Measurements from ENCODE around the gene ZBTB38.

Gene ZBTB38

GRCh38 chr3:141367038-141367730 is 1.1 kb upstream of the ZBTB38 start:
- DNase-seq (ENCODE audit: low read depth), result no peak

DNA sequence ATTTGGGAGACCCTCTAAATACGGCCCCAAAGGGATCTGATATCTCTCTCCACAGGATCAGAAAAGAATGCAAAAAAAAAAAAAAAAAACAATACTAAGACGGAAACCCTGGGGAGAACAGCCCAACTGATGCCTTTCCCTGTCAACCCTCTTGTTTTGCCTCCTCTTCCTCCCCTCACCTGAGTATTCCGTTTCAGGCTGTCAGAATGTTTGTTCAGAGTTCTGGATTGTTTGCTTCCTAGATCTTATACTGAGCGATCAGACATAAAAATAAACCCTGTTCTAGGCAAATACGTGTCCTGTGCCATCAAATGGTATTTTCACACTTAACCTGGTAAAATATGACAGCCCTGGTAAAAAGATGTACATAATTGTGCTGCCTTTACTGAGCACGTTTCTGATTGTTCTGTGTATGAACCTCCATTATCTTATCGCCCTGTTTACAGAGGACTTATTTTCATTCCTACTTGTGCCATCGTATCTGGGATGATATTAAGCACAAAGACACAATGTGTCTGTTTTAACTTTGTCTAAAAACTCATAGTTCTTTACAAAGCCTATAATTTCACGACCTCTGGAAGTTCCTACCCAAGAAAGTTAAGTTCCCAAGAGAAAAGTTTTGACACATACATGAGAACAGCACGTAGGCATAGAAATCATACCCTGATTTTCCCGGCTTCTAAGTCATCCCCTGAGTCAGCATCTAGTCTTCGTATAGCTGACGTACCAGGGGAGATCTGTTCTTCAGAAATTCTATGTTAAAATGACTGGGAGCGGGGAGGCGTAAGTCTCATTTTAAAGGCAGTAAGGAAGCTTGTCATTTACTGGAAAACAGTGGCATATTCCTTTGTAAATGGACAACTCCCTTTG is 856 bp downstream of the ZBTB38 start:
- DNase-seq (ENCODE audit: low read depth), result no peak

DNA sequence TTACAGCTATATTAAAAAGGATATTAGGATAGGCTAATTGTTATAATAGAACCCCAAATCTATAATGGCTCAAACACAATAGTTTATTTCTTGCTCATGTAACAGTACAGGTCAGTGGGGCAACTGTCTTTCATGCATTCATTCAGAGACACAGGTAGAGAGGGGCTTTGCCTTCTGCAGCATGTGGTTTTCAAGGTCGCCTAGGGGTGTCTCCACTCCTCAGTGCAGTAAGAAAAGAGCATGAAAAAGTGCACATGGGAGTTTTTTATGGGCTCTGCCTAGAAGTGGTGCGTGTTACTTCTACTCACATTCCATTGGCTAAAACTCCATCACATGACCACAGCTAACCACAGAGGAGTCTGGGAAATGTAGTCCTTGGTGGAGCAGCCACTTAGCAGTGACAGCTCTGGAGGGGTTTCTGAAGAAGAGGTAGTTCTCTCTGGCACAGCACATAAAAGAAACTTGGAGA is 1.8 kb downstream of the ZBTB38 start:
- peak; percentile 85 for DNase-seq (ENCODE audit: low read depth)

- DNase-seq (ENCODE audit: low read depth), result no peak
These were observed 3.6 kb downstream of the ZBTB38 start for GRCh38 chr3:141371882-141372281.

GRCh38 chr3:141372656-141373055 is 4.4 kb downstream of the ZBTB38 start:
- no peak for DNase-seq (ENCODE audit: low read depth)

DNA sequence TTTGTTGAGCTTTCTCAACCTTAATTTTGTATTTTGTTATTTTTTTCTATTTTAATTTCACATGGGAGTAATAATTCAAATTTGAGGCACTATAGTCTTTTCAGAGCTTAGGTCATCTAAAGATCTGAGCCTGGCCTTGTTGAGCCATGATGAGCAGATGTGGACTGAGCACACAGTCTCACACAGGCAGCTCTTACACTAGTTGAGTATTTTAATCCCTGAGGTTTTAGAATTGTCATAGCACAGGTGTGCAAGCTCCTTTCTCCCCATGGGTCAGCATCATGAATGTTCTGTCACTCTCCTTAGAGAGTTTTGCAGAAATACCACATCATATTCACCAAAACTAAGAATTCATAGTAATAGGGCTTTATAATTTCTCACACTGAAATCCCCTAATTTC is 4.9 kb downstream of the ZBTB38 start:
- DNase-seq (ENCODE audit: low read depth), result no peak

DNA sequence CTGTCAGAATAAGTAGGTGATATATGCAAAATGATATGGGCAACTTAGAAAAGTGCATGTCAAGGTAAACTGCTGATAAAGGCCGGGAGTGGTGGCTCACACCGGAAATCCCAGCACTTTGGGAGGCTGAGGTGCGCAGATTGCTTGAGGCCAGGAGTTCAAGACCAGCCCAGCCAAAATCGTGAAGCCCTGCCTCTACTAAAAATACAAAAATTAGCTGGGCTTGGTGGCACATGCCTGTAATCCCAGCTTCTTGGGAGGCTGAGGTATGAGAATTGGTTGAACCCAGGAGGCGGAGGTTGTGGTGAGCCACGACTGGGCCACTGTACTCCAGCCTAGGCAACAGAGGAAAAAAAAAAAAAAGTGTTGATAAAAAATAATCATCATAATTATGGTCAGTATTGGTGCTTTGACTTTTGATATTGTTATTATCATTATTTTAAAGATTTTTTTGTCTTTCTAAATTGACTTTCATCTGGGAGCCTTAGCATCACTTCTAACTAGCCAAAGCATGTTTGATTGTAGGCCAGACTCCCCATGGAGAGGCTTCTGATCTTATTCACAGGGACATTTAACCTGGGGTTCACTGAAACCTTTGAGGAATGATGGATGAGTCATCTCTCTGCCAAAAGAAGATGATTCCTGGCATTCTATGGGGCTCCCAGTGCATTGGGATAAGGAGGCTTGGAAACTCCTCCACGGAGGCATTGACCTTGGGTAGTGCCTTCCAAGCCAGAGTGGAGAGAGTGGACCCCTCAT is 5.6 kb downstream of the ZBTB38 start:
- no peak for DNase-seq (ENCODE audit: low read depth)

DNA sequence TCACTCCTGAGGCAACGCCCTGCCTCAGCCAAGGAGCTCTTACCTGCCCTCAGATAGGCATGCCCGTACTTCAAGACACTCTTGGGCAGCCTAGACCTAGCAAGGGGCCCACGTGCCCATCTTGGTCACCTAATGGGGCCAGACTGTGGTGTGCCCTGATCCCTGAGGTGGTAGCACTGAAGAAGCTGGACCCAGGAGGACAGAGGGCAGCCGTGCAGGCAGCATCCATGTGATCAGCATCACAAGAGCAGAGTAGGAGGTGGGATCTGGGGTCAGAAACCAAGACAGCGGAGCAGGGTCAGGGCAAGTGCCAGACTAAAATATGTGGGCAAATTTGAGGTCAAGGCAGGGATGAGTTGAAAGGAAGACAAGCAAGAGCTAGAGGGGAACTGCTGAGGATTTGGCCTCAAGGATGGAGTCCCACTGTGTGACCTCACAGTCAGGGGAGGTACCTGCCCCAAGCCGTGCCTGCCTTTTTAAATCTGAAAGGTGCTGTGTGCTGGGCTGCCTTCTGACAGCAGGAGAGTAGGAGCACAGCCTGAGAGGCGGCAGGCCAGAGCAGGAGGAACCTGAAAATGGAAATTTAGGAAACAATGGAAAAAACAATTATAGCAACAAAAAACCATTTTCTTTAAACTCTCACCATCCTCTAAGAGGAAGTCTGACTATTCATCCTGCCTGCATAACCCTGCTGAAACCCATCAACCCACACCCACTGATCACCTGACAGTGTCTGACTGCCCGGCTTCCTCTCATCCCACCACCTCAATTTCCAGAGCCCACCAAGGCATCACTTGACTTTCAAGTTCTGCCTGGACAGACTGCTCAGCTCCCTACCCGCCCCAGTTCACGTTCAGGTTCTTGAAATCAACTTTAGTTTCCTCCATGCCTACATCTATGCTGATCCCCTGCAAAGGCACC is 7.3 kb downstream of the ZBTB38 start:
- DNase-seq (ENCODE audit: low read depth), result no peak

DNA sequence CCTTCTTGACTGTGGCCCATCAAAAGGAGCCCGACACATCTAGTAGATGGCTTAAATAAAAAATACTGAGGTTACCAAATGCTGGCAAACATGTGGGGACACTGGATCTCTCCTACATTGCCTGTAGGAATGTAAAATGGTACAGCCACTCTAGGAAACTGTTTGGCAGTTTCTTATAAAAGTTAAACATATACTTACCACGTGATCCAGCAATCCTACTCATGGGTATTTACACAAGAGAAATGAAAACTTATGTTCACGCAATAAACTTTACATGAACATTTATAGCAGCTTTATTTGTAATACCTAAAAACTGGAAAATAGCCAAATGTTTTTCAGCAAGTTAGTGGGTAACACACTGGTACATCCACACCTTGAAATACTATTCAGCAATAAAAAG is 9.1 kb downstream of the ZBTB38 start:
- DNase-seq (ENCODE audit: low read depth), result no peak

DNA sequence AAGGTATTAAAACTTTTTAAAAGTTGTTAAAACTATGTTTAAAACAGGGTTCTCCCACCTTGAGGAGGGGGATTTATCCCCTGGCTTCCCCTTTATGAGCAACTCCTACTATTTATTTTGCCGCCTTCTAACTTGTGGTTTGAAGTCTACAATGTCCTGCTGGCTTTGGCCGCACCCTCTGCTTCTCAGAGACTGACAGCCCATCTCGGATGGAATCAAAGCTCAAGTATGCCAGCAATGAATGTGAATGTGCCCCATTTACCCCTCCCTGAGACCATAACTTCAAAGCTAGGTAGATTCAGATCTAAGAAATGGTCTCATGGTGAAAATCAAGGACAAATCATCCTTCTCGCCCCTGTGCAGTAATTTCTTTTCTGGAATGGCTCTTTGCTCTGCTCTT is 10.3 kb downstream of the ZBTB38 start:
- DNase-seq (ENCODE audit: low read depth), result no peak

DNA sequence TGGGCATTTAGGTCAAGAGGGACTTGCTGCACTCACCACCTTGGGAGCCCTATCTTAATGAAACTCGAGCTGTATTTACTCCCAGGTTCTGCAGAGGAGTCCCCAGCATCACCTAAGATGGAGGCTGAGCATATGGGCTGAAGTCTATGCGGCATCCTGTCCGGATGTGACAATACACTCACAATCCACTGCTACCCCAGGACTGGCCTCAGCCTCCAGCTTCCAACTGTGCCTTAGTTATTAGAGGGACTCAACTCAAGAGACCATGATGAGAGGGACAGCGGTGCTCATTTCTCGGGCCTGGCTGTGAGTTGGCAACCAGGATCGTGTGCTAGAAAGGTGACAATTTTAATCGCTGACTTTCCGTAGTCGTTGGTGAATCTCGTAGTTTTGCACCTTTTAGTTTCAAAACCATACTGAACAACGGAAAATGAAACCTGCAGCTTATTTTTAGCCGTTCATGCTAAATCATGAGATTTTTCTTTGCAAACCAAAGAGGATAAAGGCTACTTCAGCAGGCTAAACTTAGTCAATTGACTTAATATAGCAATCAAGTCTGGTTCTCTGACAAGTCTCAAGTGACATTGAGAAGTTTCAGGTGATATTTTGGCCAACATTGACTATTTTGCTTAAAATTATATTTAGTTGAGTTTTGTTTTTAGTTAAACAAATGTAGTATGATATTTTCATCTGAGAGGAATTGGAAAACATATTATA is 11.1 kb downstream of the ZBTB38 start:
- DNase-seq (ENCODE audit: low read depth), result no peak

- no peak for DNase-seq (ENCODE audit: low read depth)
These were observed 12.0 kb downstream of the ZBTB38 start for GRCh38 chr3:141380279-141380678.

GRCh38 chr3:141380987-141381386 is 12.7 kb downstream of the ZBTB38 start:
- DNase-seq (ENCODE audit: low read depth), result no peak

DNA sequence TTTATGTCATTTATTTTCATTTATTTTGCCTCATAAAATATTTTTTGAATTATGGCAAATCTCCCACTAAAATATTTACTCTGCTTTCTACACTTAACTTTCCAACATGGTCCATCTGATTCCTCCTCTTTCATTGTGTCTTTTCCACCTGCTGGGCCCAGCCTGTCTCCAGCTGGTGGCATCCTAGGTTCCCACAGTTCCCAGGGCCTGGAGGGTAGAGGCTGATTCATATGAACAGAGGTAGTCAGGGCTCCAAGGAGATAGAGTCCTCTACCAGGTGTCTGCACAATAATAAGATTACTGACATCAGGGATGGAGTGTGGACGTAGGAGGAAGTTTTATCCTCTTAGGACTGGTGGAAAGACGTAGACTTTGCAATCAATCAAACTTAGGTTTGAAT is 14.3 kb downstream of the ZBTB38 start:
- DNase-seq (ENCODE audit: low read depth), result no peak

- no peak for DNase-seq (ENCODE audit: low read depth)
These were observed 15.3 kb downstream of the ZBTB38 start for GRCh38 chr3:141383555-141384129.

- DNase-seq (ENCODE audit: low read depth), result no peak
These were observed 15.9 kb downstream of the ZBTB38 start for GRCh38 chr3:141384157-141384556.

- DNase-seq (ENCODE audit: low read depth), result no peak
These were observed 16.3 kb downstream of the ZBTB38 start for GRCh38 chr3:141384575-141384974.

DNA sequence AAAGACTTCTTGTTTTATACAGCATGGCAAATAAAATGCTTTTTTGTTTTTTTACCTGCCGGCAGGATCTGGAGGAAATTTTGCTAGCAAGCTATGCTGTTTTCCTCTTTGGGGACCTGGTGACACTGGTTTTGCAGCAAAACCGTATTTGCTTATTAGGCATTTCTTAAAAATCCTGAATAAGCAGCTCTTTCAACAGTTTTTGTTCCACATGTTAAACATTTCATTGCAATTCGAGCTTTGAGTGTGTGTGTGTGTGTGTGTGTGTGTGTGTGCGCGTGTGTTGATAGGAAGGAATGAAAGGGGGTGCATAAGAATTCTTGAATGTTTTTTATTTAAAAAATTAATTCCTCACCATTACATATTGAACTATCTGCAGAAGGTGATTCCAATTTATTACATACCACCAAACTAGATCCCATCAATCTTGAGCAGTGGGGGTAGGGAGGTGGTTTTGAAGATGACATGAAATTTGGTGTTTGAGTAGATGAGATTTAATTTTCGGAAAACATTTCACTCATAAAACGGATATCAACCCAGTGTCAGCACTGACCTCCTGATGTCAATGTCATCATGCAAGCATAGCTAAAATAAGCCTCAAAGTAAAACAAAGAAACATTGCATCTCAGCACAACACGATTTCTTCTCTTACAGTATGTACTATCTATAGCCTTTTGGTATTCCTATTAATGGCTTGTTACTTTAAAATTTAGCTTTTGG is 17.3 kb downstream of the ZBTB38 start:
- no peak for DNase-seq (ENCODE audit: low read depth)

GRCh38 chr3:141386126-141386488 is 17.8 kb downstream of the ZBTB38 start:
- no peak for DNase-seq (ENCODE audit: low read depth)

GRCh38 chr3:141386611-141387111 is 18.4 kb downstream of the ZBTB38 start:
- no peak for DNase-seq (ENCODE audit: low read depth)

Data from CMK (cell line).